ENCODE results near the gene SNRK.

The SNRK gene

DNA sequence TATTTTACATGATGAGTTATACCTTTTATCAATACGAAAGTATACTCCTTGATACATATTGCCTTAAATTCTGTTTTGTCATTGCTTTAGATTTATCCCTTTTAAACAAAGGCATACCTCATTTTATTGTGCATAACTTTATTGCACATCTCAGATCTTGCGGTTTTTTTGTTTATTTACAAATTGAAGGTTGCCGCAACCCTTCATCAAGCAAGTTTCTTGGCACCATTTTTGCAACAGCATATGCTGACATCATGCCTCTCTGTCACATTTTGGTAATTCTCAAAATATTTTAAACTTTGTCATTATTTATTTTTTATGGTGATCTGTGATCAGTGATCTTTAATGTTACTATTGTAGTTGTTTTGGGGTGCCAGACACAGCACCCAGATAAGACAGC lies 20.9 kb downstream of the SNRK start:
- Histone ChIP-seq H3K4me3 (ENCODE audit: low read depth, low read length) (no peak overlapping the region), H2AFZ (ENCODE audit: low read length, unreplicated experiment) (no peak overlapping the region), H3K36me3 (ENCODE audit: insufficient read depth, low read length) (peaks cover 24% of the 10 kb centered on the region), H3K4me1 (ENCODE audit: control insufficient read depth, insufficient read depth, low read length, unreplicated experiment) (no peaks in the 10 kb centered on the region), H3K27ac (ENCODE audit: low read depth, low read length) (no peak overlapping the region), H3K79me2 (ENCODE audit: control insufficient read depth, insufficient read depth, low read length, unreplicated experiment) (no peaks in the 10 kb centered on the region), H3K27me3 (ENCODE audit: insufficient read depth, low read length) (no peaks in the 10 kb centered on the region)

DNA sequence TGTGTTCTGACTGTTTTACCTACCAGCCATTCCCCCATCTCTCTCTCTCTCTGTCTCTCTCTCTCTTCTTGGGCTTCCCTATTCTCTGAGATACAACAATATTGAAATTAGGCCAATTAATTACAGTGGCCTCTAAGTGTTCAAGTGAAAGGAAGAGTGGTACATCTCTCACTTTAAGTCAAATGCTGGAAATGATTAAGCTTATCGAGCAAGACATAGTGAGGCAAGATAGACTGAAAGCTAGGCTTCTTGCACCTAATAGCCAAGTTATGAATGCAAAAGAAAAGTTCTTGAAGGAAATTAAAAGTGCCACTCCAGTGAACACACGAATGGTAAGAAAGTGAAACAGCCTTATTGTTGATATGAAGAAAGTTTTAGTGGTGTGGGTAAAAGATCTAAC lies 21.3 kb downstream of the SNRK start:
- Histone ChIP-seq H3K27me3 (ENCODE audit: insufficient read depth, low read length) (no peaks in the 10 kb centered on the region), H3K36me3 (ENCODE audit: insufficient read depth, low read length) (peaks cover 27% of the 10 kb centered on the region), H3K4me1 (ENCODE audit: control insufficient read depth, insufficient read depth, low read length, unreplicated experiment) (no peaks in the 10 kb centered on the region), H3K79me2 (ENCODE audit: control insufficient read depth, insufficient read depth, low read length, unreplicated experiment) (no peaks in the 10 kb centered on the region), H3K4me3 (ENCODE audit: low read depth, low read length) (no peak overlapping the region), H3K27ac (ENCODE audit: low read depth, low read length) (no peak overlapping the region), H2AFZ (ENCODE audit: low read length, unreplicated experiment) (no peak overlapping the region)

DNA sequence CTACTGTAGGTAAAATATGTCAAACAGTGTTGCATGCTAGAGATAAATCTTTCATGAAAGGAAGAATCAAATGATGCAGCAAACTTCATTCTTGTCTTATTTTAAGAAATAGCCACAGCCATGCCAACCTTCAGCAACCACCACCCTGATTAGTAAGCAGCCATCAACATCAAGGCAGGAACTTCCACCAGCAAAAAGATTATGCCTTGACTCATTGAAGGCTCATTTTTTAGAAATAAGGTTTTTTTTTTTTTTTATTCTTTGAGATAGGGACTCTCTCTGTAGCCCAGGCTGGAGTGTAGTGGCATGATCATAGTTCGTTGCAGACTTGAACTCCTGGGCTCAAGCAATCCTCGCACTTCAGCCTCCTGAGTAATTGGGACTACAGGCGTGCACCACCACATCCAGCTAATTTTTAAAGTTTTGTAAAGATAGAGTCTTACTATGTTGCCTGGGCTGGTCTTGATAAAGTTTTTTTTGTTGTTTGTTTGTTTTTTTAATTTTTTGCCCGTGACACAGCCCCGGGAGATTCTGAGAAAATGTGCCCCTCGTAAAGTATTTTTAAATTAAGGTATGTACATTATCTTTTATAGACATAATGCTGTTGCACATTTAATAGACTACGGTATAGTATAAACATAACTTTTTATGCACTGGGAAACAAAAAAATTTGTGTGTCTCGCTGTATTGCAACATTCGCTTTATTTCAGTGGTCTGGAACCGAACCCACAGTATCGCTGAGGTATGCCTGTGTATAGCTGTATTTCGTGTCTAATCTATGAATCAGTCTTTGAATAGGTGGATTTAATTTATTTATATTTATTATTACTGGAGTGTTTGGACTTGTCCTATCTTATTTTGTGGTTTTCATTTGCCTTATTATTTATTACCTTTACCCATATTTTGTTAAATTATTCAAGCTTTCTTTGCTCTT lies 23.3 kb downstream of the SNRK start:
- no peaks in the 10 kb centered on the region for H3K4me1 ChIP-seq (ENCODE audit: control insufficient read depth, insufficient read depth, low read length, unreplicated experiment)
- peaks cover 14% of the 10 kb centered on the region for H3K36me3 ChIP-seq (ENCODE audit: insufficient read depth, low read length)
- no peak overlapping the region for H2AFZ ChIP-seq (ENCODE audit: low read length, unreplicated experiment)
- no peak overlapping the region for H3K4me3 ChIP-seq (ENCODE audit: low read depth, low read length)
- no peaks in the 10 kb centered on the region for H3K79me2 ChIP-seq (ENCODE audit: control insufficient read depth, insufficient read depth, low read length, unreplicated experiment)
- no peak overlapping the region for H3K27ac ChIP-seq (ENCODE audit: low read depth, low read length)
- H3K27me3 ChIP-seq (ENCODE audit: insufficient read depth, low read length), result no peaks in the 10 kb centered on the region

DNA sequence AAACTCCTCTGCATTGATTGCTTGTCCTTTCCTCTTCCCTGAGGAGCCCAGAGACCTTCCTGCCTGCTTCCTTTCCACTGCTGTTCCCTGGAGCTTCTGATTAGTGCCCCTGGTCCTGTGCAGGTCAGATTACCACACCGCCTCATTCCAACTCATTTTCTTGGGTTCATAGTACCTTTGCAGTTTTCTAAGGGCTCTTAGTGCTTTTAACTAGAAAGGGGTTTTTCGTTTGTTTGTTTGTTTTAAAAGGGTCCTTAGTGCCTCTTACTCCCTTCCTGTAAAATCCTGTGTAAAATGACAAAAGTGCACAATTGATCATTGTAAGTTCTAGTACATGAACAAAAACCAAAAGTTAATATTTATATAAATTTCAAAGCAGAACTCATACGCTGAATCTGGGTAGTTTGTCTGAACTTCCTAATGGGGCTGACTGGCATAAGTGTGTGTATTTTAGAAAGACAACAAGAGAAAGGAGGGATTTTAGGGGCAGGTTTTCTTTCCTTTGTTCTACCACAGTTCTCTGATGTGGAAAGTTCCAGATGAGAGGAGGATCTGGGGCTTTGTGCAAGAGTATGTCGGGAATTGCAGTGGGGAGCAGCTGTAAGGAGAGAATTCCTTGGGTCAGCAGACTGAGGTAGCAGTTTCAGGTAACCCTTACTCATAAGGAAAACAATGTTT lies 30.6 kb downstream of the SNRK start:
- Histone ChIP-seq H3K27ac (ENCODE audit: low read depth, low read length) (no peak overlapping the region), H3K4me1 (ENCODE audit: control insufficient read depth, insufficient read depth, low read length, unreplicated experiment) (peaks cover 6% of the 10 kb centered on the region)

DNA sequence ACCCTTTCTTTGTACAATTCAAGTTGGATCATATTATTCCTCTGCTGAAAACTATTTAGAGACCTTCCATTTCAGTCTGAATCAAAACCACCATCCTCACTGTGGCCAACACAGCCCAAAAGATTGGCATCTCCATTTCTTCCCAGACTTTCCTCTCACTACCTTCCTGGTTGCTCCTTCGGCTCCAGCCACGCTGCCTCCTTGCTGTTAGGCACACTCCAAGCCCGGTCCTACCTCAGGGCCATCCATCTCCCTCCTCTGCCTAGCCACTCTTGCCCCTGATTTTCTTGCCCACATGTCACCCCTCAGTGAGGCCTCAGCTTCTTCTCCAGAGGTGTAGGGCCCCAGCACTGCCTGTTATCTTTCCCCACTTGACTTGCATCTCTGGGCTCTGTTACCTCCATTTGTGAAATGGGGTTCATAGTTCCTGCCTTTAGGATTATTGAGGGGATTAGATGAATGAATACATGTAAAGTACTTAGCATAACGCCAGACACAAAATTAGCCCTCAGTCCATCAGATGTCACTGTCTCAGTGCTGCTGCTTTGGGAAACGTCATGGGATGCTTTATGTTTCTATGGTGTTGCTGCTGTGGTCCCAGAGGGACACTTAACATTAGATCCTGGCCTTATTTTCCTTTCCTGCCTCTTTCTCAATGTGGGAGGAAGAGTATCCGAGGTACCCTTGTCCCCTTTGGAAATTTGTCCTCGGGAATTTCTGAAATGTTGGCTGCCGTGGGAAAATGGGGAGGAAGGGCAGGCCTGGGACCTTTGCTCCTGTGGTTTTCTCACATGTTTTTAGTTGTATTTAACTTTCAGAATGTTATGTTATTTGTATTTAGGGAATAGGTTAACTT lies 31.3 kb downstream of the SNRK start:
- peaks cover 2% of the 10 kb centered on the region for H3K79me2 ChIP-seq (ENCODE audit: control insufficient read depth, insufficient read depth, low read length, unreplicated experiment)
- H3K4me1 ChIP-seq (ENCODE audit: control insufficient read depth, insufficient read depth, low read length, unreplicated experiment), result peaks cover 6% of the 10 kb centered on the region
- H3K27ac ChIP-seq (ENCODE audit: low read depth, low read length), result no peak overlapping the region
- H3K4me3 ChIP-seq (ENCODE audit: low read depth, low read length), result no peak overlapping the region
- H2AFZ ChIP-seq (ENCODE audit: low read length, unreplicated experiment), result no peak overlapping the region
- H3K27me3 ChIP-seq (ENCODE audit: insufficient read depth, low read length), result no peaks in the 10 kb centered on the region
- H3K36me3 ChIP-seq (ENCODE audit: insufficient read depth, low read length), result peaks cover under 1% of the 10 kb centered on the region; the same call in 1 of the 2 replicates

More for the DNA sequence above, 30.6 kb downstream of the SNRK start:
- Histone ChIP-seq H3K36me3 (ENCODE audit: insufficient read depth, low read length) (peaks cover 4% of the 10 kb centered on the region), H2AFZ (ENCODE audit: low read length, unreplicated experiment) (no peak overlapping the region), H3K79me2 (ENCODE audit: control insufficient read depth, insufficient read depth, low read length, unreplicated experiment) (peaks cover 2% of the 10 kb centered on the region), H3K27me3 (ENCODE audit: insufficient read depth, low read length) (no peaks in the 10 kb centered on the region), H3K4me3 (ENCODE audit: low read depth, low read length) (no peak overlapping the region)

DNA sequence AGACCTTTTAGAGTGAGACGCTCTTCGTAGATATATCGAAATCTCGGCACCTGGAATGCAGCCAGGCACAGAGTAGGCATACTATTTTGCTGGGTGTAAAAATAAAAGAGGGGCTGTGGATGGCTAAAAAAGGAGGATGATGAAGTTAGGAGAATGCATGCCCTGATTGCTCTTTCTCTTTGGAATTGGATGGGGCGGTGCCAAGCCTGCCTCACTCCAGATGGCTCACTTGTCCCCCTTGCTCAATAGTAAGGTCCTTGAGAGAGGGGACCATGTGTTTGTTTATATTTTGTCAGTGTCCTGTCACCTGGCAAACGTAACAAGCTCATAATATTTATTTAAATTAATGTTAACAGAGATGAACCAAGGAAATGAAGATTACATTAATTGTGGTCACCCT lies 33.0 kb downstream of the SNRK start:
- peaks cover 6% of the 10 kb centered on the region for H3K4me1 ChIP-seq (ENCODE audit: control insufficient read depth, insufficient read depth, low read length, unreplicated experiment)
- H3K36me3 ChIP-seq (ENCODE audit: insufficient read depth, low read length), result no peaks in the 10 kb centered on the region
- no peak overlapping the region for H3K4me3 ChIP-seq (ENCODE audit: low read depth, low read length)
- no peak overlapping the region for H2AFZ ChIP-seq (ENCODE audit: low read length, unreplicated experiment)
- H3K27me3 ChIP-seq (ENCODE audit: insufficient read depth, low read length), result no peaks in the 10 kb centered on the region
- H3K79me2 ChIP-seq (ENCODE audit: control insufficient read depth, insufficient read depth, low read length, unreplicated experiment), result peaks cover 5% of the 10 kb centered on the region
- no peak overlapping the region for H3K27ac ChIP-seq (ENCODE audit: low read depth, low read length)

DNA sequence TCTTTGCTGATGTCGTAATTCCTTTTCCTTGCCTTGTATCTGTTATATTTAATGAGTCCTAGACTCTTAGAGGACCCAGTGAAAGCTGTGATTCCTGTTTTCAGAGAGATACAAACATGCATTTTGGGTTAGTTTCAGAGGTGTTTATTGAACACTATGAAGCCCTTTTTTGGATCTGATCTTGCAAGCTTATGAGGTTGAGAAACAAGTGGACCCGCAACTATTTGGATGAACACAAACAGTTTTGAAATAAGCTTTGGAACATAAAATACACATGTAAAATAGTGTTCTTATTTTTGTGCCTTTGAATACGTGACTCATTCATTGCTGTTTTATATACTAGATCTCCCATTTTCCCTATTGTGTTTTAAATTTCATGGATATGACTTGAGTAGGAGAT lies 33.5 kb downstream of the SNRK start:
- peaks cover 6% of the 10 kb centered on the region for H3K4me1 ChIP-seq (ENCODE audit: control insufficient read depth, insufficient read depth, low read length, unreplicated experiment)
- H2AFZ ChIP-seq (ENCODE audit: low read length, unreplicated experiment), result no peak overlapping the region
- H3K4me3 ChIP-seq (ENCODE audit: low read depth, low read length), result no peak overlapping the region
- H3K27ac ChIP-seq (ENCODE audit: low read depth, low read length), result no peak overlapping the region
- no peaks in the 10 kb centered on the region for H3K27me3 ChIP-seq (ENCODE audit: insufficient read depth, low read length)
- H3K36me3 ChIP-seq (ENCODE audit: insufficient read depth, low read length), result no peaks in the 10 kb centered on the region
- H3K79me2 ChIP-seq (ENCODE audit: control insufficient read depth, insufficient read depth, low read length, unreplicated experiment), result peaks cover 5% of the 10 kb centered on the region

DNA sequence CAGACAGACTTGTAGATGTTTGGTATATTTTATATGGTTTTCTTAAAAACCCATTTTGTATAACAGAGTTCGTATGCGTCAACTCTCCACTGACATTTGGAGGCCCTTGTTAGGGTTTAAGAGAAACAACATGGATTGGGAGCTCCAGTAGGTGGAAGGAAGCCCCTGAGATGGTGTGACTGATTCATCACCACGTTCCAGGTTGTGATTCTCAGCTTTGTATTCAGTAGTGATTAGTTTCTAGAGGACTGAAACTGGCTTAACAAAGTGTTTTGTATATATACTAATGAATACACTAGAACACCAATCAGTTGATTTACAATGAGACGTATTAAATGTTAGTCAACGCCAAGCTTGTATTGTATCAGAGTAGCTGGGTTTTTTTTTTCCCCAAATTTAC lies 33.9 kb downstream of the SNRK start:
- Histone ChIP-seq H3K27ac (ENCODE audit: low read depth, low read length) (no peak overlapping the region), H2AFZ (ENCODE audit: low read length, unreplicated experiment) (no peak overlapping the region), H3K4me1 (ENCODE audit: control insufficient read depth, insufficient read depth, low read length, unreplicated experiment) (peaks cover 6% of the 10 kb centered on the region), H3K36me3 (ENCODE audit: insufficient read depth, low read length) (no peaks in the 10 kb centered on the region), H3K4me3 (ENCODE audit: low read depth, low read length) (no peak overlapping the region), H3K27me3 (ENCODE audit: insufficient read depth, low read length) (no peaks in the 10 kb centered on the region), H3K79me2 (ENCODE audit: control insufficient read depth, insufficient read depth, low read length, unreplicated experiment) (peaks cover 5% of the 10 kb centered on the region)

DNA sequence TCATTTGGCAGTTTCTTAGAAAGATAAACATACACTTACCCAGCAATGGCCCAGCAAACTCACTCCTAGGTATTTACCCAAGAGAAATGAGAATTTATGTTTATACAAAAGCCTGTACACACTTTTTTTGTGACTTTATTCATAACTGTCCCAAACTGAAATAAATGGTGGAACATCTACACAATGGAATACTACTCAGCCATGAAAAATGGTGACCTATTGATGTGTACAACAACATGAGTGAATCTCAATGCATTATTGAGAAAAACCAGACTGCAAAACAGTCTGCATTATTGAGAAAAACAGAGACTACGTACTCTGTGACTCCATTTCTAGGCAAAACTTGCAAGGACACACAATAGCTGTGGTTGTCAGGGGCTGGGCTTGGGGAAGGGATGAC lies 37.2 kb downstream of the SNRK start:
- Histone ChIP-seq H3K27ac (ENCODE audit: low read depth, low read length) (no peak overlapping the region), H3K4me3 (ENCODE audit: low read depth, low read length) (no peak overlapping the region), H3K27me3 (ENCODE audit: insufficient read depth, low read length) (no peaks in the 10 kb centered on the region), H3K4me1 (ENCODE audit: control insufficient read depth, insufficient read depth, low read length, unreplicated experiment) (peaks cover under 1% of the 10 kb centered on the region), H3K36me3 (ENCODE audit: insufficient read depth, low read length) (no peaks in the 10 kb centered on the region), H3K79me2 (ENCODE audit: control insufficient read depth, insufficient read depth, low read length, unreplicated experiment) (peaks cover 7% of the 10 kb centered on the region), H2AFZ (ENCODE audit: low read length, unreplicated experiment) (no peak overlapping the region)

DNA sequence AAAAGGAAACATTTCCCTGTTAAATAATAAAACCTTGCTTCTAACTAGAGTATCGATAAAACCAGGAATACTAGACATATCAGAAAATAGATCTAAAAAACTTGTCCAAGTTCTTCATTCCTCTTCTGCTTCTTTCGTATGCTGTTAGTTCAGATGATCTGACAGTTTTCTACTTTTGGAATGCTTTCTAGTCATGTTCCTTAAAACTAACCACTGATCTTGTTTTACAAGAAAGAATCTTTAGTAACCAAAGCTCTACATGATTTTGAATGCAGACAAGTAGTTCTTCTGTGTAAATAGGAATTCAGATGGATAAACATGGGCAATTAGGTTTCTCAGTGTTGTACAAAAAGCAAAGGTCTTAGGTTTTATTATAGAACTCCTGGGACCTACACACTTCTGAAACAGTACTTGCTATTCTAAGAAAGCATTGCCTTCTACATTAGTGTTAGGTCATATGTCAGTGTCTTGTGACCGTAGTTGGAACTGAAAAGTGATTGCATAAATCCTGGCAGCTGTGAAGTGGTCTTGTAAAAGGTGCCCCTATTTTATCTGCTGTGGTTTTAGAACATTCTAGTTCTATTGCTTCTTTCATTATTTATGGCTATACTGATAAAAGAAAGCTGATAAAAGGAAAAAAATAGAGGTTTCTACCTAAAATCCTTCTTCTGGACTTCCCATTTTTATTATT lies 40.7 kb downstream of the SNRK start:
- Histone ChIP-seq H3K36me3 (ENCODE audit: insufficient read depth, low read length) (no peaks in the 10 kb centered on the region), H3K4me3 (ENCODE audit: low read depth, low read length) (no peak overlapping the region), H3K79me2 (ENCODE audit: control insufficient read depth, insufficient read depth, low read length, unreplicated experiment) (peaks cover 10% of the 10 kb centered on the region), H3K27ac (ENCODE audit: low read depth, low read length) (no peak overlapping the region), H3K27me3 (ENCODE audit: insufficient read depth, low read length) (no peaks in the 10 kb centered on the region), H2AFZ (ENCODE audit: low read length, unreplicated experiment) (no peak overlapping the region), H3K4me1 (ENCODE audit: control insufficient read depth, insufficient read depth, low read length, unreplicated experiment) (peaks cover 3% of the 10 kb centered on the region)

All from ACC112 (cell line).